NOMO-1 (cell line): Measurements from ENCODE around the gene OR2T27.
"Not testable (repeated sequence)": the region's sequence is repeated elsewhere in the genome, so short reads cannot be mapped to it uniquely, and the experiment has no call there.

Experiments
- DNase-seq, 2 experiments: peaks; one replicate each; lab custom pipeline; 2025; ENCODE audit not compliant: unreplicated experiment in 2 of 2; lab: John Stamatoyannopoulos, UW

OR2T27 gene

DNA sequence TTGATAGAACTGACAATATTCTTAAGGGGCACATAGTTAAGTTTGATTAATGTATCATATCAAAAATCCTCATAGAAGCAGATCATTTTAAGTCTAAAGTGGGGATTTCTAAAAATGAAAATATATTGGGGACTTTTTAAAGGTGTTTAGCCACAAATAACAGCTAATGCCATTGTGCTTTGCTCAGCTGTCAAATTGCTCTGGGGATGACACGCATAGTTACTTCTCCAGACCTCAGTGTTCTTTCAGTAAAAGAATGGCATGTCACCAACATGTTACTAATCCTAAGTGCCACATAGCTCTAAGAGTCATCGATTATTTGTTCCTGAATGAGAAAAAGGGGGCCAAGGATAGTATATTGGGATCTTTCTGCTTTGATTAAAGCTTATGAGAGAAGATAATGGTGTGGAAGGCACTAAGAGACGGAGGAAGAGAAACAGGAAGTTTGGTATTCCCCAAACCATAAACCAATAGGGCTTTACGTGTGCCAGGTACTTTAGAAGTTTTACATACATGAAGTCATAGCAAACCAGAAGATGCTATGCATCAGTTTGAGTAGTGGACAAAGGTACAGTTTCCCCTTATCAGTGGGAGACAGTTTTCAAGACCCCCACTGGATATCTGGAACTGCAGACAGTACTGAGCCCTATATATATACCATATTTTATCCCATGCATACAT, 12.2 kb downstream of the OR2T27 start:
- not testable (repeated sequence) for DNase-seq

DNA sequence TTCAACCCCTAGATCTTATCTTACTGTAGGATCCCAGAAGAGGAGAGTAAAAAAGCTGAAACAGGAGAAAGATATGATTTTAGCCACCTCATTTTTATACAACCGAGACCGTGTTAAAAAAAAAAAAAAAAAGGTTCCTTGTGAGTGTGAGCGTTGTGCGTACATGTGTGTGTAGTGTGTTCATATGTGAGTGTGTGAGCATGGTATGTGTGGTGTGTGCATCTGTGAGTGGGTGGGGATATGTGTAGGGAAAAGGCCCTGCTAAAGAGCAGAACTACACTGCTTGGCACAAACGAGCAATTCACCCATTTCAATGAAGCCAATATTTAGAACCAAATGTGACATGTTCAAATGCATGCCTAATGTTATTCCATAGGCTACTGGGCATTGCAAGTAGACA, 13.7 kb downstream of the OR2T27 start:
- not testable (repeated sequence) for DNase-seq

DNA sequence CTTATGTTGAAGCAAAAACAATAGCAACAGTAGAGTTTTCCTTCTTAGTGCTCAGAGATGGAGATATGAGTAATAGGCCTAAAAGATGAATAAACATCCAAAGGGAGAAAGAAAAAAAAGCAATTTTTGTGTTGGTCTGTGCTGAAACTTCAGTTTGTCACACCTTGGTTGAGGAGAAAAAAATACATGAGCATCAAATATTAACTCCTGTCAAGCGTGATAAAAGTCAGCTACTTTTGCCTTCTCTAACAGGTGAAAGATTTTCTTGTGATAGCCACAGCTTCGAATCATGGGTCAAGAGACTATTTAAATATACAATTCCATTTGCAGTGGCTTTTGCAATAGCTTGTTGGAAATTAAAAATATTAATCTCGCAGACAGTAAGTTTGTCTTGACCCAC, 14.4 kb downstream of the OR2T27 start:
- not testable (repeated sequence) for DNase-seq

DNA sequence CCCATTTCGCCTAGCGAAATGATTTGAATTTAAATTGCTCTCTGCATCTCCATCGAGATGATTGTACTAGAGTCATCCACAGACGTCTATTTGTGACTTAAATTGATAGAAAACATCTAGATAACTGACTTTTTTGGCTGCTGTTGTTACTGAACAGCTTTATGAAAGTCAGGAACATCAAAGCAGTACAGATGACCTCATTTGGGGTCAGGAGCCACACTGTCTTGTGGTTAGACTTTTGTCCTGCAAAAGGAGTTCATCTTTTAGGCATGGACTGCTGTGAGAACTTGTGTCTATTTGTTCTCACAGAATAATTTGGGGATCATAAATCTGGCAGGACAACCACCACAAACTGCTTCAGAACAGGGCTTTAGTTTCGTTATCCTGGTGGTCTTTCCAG, 15.7 kb downstream of the OR2T27 start:
- DNase-seq, result not testable (repeated sequence)

DNA sequence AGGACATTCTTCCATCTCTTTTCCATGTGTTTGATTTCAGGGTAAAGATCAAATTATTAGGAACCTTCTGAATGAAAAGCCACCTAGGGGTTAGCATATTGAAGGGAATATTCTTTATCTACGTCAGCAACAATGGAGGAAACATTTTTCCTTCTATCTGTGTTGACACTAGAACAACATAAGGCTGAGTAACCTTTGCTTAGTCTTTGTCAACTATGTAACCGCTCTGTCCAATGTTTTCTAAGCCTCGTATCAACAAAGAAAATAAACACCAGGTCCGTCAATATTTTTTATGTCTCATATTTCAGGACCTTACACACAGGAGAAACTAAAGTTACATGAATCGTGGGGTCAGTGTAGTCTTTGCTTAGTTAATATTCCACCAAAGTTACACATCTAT, 18.7 kb downstream of the OR2T27 start:
- DNase-seq, result not testable (repeated sequence)

DNA sequence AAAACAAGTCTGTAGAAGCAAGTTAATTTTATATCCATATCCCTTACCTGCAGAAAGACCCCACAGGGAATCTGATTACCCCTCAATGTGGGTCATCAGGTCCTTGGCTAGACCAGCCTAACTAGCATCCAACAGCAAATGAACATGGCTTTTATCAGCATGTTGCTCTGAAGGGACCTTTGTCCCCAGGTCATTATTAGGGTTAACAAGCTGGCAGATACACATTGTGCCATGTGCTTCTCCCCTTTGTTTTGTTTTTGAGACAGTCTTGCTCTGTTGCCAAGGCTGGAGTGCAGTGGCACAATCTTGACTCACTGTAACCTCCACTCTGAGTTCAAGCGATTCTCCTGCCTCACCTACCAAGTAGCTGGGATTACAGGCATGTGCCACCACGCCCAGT, 20.3 kb downstream of the OR2T27 start, which contains the start of gene OR2T11:
Gene OR2T11, minus strand, starts transcription at position 101 of the 400 bp plus-strand sequence. CDS start 7,963 bp downstream, outside the sequence.
- DNase-seq, result not testable (repeated sequence)

DNA sequence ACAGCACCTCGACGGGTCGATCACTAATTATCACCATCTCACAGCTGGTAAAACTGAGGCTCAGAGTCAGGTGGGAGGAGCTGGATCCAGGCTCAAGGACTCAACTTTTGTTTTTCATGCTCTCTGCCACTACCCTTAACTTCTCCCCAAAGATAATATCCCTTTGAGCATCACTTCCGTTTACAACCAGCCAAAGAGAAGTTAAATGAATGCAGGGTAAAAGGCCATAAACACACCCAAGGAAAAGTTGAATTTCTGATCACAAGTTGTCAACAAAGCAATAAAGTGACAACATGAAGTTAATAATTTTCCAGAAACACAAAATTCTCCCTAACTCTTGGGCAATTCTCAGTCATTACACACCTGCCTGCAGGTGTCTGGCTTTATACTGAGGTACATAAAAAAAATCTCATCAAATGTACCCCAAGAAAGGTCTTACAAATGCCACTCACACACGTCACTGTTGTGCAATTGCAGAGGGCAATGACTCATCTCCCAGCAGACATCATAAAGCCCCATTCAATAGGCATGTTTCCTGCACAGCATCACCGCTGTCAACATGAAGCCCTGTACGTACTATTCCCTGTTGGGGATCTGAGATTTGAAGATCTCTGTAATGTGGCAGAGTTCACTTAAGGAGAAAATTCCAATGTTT, 23.8 kb downstream of the OR2T27 start:
- DNase-seq, result peak; percentile 30 to 50

DNA sequence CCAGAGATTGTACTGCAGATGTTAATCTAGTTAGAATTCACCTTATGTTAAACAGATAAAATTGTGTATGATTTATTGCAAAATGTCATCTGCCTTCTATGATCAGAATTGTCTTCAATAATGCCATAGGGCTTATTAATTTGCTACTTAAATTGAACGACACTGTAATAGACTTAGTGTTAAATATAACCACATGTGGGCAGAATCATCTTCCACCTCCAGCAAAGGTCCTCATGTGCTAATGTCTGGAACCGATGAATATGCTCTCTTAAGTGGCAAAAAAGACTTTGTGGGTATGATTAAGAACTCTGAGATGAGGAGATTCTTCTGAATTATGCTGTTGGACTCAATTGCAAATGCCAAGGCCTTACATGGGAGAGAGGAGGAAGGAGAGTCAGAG, 24.8 kb downstream of the OR2T27 start:
- no peak for DNase-seq

DNA sequence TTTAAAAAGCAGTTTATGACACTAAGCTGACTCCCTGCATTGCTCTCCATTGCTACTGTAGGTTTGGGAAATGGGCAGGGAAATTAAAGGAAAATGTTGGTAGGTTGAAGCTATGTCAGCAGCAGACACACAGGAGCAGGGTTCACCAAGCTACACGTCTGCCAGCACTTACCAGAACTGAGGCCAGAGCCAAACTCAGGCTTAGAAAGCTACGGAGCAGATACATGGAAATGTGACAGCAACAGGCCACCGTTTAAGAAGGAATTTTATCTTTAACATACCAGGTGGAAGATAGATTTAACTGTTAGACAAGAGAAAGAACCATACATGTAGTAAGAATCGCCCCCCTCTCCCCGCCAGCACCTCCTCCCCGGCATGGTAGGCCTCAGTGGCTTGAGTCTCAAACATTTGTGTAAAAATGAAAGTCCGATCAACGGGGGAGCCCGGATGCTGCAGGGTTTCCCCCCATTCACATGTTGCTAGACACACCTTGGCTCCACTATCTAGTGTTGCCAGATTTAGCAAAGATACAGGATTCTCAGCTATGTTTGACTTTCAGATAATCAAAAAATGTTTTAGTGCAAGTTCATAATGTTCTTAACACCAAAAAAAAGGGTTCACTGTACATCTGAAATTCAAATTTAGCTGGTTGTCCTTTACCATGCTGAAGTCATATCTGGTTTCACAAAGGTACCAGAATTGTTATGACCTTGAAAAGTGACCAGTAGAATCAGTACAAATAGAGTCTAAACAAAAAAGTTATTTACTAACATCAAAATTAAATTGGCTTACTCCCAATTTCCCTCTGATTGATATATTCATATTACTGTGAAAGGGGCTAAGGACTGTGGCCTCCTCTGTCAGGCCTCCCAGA, 27.1 kb downstream of the OR2T27 start:
- no peak for DNase-seq

DNA sequence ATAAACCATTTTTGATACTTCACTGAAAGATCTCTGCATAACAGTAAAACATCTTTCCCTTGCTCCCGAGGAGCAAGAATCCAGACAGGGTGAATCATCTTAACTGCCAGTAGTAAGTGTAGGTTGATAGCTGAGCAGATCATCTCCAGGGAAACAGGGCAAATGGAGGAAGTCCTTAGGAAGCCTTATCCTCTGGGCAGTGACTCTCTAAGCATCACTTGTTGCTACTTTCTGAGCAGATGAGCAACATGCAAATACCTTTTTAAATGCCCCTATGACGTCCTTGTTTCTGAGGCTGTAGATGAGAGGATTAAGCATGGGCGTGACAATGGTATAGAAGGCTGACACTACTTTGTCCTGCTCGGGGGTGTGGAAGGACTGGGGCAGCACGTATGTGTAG, 29.4 kb downstream of the OR2T27 start:
- DNase-seq, result no peak

DNA sequence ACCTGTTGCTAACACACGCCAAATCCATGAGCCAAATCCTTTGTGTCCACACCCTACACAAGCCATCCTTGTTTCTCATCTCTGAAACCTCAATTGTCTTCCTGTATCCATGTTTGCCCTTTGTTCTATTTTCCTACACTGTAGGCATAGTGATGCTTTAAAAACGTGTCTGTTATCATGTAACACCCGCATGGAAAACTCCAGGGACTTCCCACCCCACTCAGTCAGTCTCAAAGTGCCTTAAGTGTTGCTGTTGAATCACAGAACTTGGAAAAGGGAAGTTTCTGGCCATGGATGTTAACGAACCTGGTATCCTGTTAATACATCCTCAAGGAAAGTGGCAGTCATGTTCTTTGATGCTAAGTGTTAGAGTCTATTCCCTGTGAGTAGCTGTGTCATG, 30.2 kb downstream of the OR2T27 start:
- DNase-seq, result no peak

DNA sequence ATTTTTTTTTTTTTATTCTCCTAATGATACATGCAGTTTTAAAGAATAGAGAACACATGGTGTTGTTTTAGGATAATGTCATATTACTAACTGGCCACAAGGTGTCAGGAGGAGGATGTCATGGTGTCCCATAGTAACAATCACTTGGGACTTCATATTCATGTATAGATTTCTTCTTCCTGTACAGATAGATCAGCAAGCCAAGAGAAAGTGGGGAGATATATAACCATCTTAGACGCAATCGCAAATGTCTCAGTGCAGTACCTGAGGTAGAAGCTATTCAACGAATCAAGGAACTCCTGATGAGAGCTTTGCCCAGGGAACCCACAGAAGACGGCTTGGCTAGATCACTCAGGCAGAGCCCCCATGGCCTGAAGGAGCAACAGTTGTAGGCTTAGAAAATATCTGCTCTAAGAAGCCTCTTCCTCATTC, 32.7 kb downstream of the OR2T27 start:
- DNase-seq, result peak; percentile 17 to 82

DNA sequence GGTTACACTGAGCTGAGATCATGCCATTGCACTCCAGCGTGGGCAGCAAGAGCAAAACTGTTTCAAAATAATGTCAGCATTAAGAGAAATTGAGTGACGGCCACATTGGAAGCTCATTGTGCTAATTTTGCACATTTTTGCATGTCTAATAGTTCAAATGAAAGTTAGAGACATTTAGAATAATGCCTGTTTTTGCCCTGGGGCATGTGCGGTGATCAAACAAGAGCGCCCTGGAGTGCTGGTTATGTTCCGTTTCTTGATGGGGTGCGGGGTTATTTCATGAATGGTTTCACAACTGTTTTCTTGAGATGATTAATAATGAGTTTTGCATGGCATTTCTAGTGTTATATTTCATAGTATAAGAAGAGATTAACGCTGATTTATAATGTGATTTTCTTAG, 33.6 kb downstream of the OR2T27 start:
- DNase-seq, result no peak

DNA sequence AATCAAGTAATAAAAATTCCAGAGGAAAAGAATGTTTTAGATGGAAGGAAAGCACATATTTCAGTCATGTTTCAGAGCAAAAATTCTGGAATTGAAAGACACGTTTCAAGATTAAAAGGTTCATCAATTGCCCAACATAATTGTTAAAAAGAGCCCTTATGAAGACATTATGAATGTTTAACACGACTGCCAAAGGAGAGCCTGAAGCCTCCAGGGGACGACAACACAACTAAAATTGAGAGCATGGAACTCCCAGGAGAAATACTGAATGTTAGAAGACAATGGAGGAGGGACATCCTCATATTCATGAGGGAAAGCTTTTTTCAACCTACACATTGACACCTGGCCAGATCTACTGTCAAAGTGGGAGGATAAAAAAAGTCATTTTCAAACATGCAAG, 36.5 kb downstream of the OR2T27 start:
- peak in 1 of 2 experiments; percentile 51 for DNase-seq

DNA sequence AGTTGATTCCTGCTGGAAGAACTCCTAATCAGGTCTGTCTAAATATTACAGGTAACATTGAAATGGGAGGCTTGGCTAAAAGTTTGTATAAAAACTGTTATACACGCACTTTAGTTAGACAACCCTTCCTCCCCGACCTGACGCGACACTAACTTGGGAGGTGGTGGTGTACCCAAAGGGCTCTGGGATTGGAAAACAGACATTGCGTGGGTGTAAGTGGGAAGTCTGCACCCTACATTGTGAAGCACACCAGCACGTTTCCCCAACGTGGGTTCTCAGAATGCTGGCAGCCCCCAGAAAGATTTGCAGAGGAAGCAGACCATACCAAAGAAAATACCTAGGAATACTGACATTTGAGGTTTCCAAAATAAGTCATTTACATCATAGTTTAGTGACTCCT, 37.2 kb downstream of the OR2T27 start:
- DNase-seq, result no peak

DNA sequence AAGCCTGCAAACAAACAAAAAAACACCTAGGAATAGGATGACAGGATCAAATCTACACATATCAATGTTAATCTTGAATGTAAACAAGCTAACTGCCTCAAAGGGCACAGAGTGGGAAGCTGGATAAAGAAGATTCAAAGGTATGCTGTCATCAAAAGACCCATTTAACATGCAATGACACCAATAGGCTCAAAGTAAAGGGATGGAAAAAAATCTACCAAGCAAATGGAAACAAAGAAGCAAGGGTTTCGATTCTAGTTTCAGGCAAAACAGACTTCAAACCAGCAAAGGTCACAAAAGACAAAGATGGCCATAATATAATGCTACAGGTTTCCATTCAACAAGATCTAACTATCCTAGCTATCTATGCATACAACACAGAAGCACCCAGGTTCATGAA, 41.6 kb downstream of the OR2T27 start:
- no peak for DNase-seq

DNA sequence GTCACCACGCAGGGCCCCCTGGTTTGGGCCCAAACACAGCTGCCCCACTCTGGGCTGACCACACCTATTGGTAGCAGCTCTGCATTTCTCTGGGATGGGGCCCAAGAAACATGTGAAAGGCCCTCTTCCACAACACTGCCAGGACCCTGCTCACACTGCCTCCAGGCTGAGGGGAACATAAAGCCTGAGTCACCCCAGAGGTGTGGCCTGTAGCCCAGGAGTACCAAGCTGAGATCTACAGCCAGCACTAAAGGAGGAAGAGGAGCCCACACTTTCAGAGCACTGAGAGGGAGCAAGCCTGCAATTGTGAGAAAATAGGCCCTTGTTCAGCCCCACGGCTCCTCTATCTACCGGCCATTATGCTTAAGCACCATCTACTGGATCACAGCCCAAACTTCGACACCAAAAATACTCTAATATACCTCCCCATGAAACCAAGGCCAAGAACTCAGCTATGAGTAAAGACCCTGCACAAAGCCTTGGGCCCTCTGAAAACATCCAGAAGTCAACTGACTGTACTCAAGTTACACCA, 43.4 kb downstream of the OR2T27 start:
- no peak for DNase-seq

DNA sequence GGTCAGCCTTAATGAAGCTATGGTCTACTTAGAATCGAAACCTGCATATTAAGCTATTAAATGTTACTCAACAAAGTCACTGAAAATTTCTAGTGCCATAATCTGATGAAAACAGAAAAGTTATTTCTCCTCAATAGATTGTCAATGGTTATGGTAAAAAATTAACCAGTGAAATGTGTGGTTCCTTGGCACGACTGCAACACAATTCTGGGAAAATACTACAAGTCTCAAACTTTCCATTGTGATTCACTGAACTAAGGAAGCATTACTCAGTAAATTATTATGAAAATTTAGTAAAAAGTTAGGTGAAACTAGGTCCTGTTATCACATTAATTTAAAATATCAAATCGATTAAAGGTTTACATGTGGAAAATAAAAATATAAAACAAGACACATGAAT, 45.0 kb downstream of the OR2T27 start:
- DNase-seq, result no peak
